ENCODE data around the gene GCAT.

DNA sequence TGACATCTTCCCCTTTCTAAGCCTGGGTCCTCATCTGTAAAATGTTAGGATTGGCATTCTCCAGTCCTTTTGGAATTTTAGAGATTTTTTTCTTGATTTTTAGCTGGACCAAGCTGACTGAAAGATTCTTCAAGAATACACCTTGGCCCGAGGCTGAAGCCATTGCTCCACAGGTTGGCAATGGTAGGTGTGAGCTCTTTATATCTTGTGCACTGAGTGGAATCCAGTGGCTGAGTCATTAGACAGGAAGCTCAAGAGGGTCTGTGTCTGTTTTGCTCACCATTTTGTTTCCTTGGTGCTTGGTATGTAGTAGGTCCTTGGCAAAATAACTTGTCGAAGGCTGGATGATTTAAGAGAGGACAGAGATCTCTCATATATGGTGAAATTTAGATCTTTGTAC lies 47.7 kb downstream of the GCAT start:
- TF ChIP-seq SMC3 (IDR thresholded peaks at IDR 0.05; ENCODE audit: low read depth, low read length) (no peak), NFE2L2 (IDR thresholded peaks at IDR 0.05; ENCODE audit: low read depth, low read length) (no peak), MXI1 (IDR thresholded peaks at IDR 0.05; ENCODE audit: borderline replicate concordance, low read depth, low read length) (no peak)
- TF ChIP-seq, protein P1, sequence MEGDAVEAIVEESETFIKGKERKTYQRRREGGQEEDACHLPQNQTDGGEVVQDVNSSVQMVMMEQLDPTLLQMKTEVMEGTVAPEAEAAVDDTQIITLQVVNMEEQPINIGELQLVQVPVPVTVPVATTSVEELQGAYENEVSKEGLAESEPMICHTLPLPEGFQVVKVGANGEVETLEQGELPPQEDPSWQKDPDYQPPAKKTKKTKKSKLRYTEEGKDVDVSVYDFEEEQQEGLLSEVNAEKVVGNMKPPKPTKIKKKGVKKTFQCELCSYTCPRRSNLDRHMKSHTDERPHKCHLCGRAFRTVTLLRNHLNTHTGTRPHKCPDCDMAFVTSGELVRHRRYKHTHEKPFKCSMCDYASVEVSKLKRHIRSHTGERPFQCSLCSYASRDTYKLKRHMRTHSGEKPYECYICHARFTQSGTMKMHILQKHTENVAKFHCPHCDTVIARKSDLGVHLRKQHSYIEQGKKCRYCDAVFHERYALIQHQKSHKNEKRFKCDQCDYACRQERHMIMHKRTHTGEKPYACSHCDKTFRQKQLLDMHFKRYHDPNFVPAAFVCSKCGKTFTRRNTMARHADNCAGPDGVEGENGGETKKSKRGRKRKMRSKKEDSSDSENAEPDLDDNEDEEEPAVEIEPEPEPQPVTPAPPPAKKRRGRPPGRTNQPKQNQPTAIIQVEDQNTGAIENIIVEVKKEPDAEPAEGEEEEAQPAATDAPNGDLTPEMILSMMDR (conservative IDR thresholded peaks at IDR 0.05; ENCODE audit: low read depth, low read length), result no peak

Data from IMR-90 (cell line).